Measurements from ENCODE around the gene GRID1.

GRID1 gene

DNA sequence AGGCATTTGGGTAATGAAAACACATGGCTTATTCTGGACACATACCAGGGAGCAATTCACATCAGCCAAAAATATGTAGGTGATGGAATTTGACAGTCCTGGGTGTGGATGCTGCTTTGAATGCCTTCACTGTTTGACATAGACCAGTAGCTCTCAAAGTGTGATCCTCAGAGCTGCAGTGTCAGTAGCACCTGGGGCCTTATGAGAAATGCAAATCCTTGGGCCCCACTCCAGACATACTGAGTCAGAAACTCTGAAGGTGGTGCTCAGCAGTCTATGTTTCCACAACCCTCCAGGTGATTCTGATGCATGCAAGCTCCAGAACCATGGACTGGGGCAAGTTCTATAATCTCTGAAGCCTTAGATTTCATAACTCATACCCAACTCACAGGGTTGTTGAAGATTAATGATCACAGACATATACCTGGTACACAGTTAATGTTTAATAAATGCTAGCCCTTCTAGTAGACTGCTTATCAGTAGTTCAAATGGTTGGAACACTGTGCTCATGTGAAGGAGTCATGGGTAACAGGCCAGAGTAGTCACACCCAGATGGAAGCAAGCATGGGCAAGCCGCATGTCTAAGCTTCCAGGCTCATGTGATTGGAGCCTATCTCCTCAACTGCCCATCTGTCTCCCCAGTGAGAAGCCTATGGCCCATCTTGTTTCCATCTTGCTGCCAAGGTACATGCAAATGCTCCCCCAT lies 715.7 kb downstream of the GRID1 start:
- Mint-ChIP-seq H3K4me3 (no peak overlapping the region), H3K4me1 (ENCODE audit: low read depth) (no peaks in the 10 kb centered on the region), H3K9me3 (no peaks in the 10 kb centered on the region), H3K27ac (no peak overlapping the region), H3K36me3 (ENCODE audit: low read depth) (no peaks in the 10 kb centered on the region), H3K27me3 (no peaks in the 10 kb centered on the region)
- intact Hi-C loops (cut with micrococcal nuclease): no loop called here

DNA sequence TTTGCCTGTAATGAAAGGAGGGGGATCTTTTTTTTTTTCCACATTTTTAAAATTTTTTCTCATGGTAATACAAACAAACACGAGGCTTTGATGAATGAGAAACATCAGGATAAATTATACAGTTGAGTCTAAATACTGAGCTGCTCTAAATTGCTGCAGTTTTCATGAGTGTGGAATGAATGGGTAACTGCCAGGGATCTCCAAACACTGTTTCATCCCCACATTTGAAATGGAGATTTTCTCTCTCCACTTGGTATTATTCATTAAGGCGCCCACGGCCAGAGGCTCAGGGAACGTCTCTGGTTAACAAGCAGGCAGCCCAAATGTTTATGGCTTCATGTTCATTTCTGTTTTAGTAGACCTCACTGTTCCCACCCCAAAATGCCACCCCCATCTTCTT lies 717.1 kb downstream of the GRID1 start:
- Mint-ChIP-seq H3K4me1 (ENCODE audit: low read depth) (no peaks in the 10 kb centered on the region), H3K4me3 (no peak overlapping the region), H3K36me3 (ENCODE audit: low read depth) (no peaks in the 10 kb centered on the region), H3K9me3 (no peaks in the 10 kb centered on the region), H3K27me3 (no peaks in the 10 kb centered on the region), H3K27ac (no peak overlapping the region)
- intact Hi-C loops (cut with micrococcal nuclease): no loop called here

DNA sequence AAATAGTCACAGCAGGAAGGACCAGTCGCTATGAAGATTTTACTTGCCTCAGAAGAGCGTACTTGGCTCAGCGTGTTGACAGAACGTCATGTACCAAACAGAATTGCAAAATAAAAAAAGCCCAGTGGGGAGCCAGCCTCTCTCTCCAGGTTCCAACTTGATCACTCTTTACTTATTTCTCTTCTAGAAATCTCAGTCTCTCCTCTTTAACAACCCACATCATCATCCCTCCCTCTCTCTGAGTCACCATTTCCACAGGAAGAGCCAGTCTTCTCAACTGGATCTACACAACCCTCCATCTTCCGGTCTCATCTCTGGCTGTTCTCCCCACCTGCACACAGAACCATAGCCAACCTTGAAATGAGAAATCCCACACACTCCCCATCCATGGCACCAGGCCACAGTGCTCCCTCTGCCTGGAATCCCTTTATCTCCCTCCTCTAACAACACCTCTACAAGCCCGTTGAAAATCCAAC lies 718.3 kb downstream of the GRID1 start:
- intact Hi-C loops (cut with micrococcal nuclease): no loop called here
- Mint-ChIP-seq H3K27ac (no peak overlapping the region), H3K4me1 (ENCODE audit: low read depth) (no peaks in the 10 kb centered on the region), H3K36me3 (ENCODE audit: low read depth) (no peaks in the 10 kb centered on the region), H3K27me3 (no peaks in the 10 kb centered on the region), H3K9me3 (no peaks in the 10 kb centered on the region), H3K4me3 (no peak overlapping the region)

- intact Hi-C loops (cut with micrococcal nuclease): no loop called here
- Mint-ChIP-seq H3K4me1 (ENCODE audit: low read depth) (no peaks in the 10 kb centered on the region), H3K27ac (no peak overlapping the region), H3K36me3 (ENCODE audit: low read depth) (no peaks in the 10 kb centered on the region), H3K9me3 (no peaks in the 10 kb centered on the region), H3K4me3 (no peak overlapping the region), H3K27me3 (no peaks in the 10 kb centered on the region)
Measured at GRCh38 chr10:85647741-85648140, 718.9 kb downstream of the GRID1 start.

- Mint-ChIP-seq H3K36me3 (ENCODE audit: low read depth) (no peaks in the 10 kb centered on the region), H3K9me3 (no peaks in the 10 kb centered on the region), H3K27ac (no peak overlapping the region), H3K4me1 (ENCODE audit: low read depth) (no peaks in the 10 kb centered on the region), H3K27me3 (no peaks in the 10 kb centered on the region), H3K4me3 (no peak overlapping the region)
- intact Hi-C loops (cut with micrococcal nuclease): no loop called here
Measured at GRCh38 chr10:85645926-85646711, 720.5 kb downstream of the GRID1 start.

DNA sequence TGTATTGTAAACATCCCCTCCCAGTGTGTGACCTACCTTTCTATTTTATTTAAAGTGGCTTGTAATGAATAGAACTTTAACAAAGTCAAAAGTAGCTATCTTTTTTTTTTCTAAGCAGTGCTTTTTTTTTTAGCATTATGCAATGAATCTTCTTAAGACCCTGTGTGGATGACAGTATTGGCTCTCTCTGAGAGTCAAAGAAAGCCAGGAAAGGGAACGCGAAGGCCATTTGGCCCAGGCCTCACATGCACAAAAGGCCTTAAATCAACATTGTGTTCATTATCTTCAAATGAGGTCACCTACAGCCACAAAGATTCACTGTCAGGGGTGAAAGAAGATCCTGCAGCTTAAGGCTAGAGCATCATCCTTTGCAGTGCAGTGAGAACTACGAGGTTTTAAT lies 721.5 kb downstream of the GRID1 start:
- Mint-ChIP-seq H3K4me3 (no peak overlapping the region), H3K27ac (no peak overlapping the region), H3K4me1 (ENCODE audit: low read depth) (no peaks in the 10 kb centered on the region), H3K27me3 (no peaks in the 10 kb centered on the region), H3K9me3 (no peaks in the 10 kb centered on the region), H3K36me3 (ENCODE audit: low read depth) (no peaks in the 10 kb centered on the region)
- intact Hi-C loops (cut with micrococcal nuclease): no loop called here

DNA sequence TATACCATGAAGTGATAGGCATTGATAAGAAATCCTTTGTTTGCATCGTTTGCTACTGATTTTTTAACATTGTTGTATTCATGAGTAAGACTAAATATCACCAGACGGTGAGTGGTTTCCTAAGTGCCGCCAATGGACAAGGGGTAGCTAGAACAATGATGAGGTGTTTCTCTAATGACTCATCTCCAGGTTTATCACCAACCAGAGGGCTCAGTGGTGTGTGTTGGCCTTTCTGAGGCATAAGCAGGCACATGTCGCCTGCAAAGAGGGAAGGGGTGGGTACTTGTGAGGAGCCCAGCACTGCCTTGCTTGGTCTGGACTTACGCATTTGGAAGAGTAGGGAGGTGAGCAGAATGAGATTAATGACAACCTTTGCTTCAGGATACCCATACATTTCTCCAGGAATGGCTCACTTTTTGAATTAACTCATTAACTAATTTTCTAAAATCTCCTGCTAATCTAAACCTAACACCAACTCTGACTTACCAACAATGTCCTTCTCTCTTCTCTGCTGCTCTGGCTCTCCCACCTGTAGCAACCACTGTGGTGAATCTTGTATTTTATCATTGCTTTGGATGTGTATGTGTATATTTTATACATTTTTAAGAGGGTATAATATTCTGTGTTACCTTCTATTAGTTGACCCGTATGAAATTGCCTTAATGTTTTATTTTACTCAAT lies 722.6 kb downstream of the GRID1 start:
- intact Hi-C loops (cut with micrococcal nuclease): no loop called here
- no peaks in the 10 kb centered on the region for H3K27me3 Mint-ChIP-seq
- no peaks in the 10 kb centered on the region for H3K36me3 Mint-ChIP-seq (ENCODE audit: low read depth)
- H3K27ac Mint-ChIP-seq: no peak overlapping the region
- no peaks in the 10 kb centered on the region for H3K4me1 Mint-ChIP-seq (ENCODE audit: low read depth)
- no peak overlapping the region for H3K4me3 Mint-ChIP-seq
- H3K9me3 Mint-ChIP-seq: no peaks in the 10 kb centered on the region

- Mint-ChIP-seq H3K9me3 (no peaks in the 10 kb centered on the region), H3K36me3 (ENCODE audit: low read depth) (no peaks in the 10 kb centered on the region), H3K4me3 (no peak overlapping the region), H3K27me3 (no peaks in the 10 kb centered on the region), H3K4me1 (ENCODE audit: low read depth) (no peaks in the 10 kb centered on the region), H3K27ac (no peak overlapping the region)
- intact Hi-C loops (cut with micrococcal nuclease): no loop called here
Measured at GRCh38 chr10:85643171-85643844, 723.3 kb downstream of the GRID1 start.

- intact Hi-C loops (cut with micrococcal nuclease): no loop called here
Measured at GRCh38 chr10:85642421-85643170, 724.0 kb downstream of the GRID1 start.

GRCh38 chr10:85642082-85642420 lies 724.5 kb downstream of the GRID1 start:
- intact Hi-C loops (cut with micrococcal nuclease): no loop called here
- Mint-ChIP-seq H3K27ac (no peak overlapping the region), H3K9me3 (no peaks in the 10 kb centered on the region)

More at GRCh38 chr10:85642421-85643170, 724.0 kb downstream of the GRID1 start:
- Mint-ChIP-seq H3K36me3 (ENCODE audit: low read depth) (no peaks in the 10 kb centered on the region), H3K4me1 (ENCODE audit: low read depth) (no peaks in the 10 kb centered on the region), H3K27me3 (no peaks in the 10 kb centered on the region), H3K27ac (no peak overlapping the region), H3K4me3 (no peak overlapping the region), H3K9me3 (no peaks in the 10 kb centered on the region)

DNA sequence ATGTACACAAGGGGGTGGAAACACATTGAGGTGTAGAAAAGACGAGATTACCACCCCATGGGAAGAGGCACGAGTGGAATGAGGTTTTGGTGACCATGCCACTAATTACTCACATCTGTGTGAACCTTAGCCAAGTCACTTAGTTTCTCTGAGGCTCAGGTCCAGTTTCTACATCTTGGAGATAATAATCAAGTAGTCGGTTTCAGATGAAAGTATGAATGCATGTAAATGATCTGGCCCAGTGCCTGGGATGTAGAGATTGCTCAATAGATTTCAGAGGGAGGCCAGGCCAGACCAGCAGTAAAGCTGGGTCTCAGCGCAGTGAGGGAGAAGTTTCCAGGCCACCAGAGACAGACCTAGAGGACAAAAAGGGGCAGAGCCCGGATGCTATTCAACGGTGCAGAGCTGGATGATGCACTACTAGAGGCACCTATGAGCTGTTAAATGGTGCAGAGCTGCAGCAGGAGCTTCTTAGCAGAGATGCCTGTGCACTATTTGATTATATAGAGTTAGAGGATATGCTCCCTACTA lies 725.1 kb downstream of the GRID1 start:
- Mint-ChIP-seq H3K27me3 (no peaks in the 10 kb centered on the region), H3K4me1 (ENCODE audit: low read depth) (no peaks in the 10 kb centered on the region), H3K36me3 (ENCODE audit: low read depth) (no peaks in the 10 kb centered on the region), H3K9me3 (no peaks in the 10 kb centered on the region), H3K4me3 (no peak overlapping the region), H3K27ac (no peak overlapping the region)
- intact Hi-C loops (cut with micrococcal nuclease): no loop called here

More at GRCh38 chr10:85642082-85642420, 724.5 kb downstream of the GRID1 start:
- H3K27me3 Mint-ChIP-seq: no peaks in the 10 kb centered on the region
- no peaks in the 10 kb centered on the region for H3K4me1 Mint-ChIP-seq (ENCODE audit: low read depth)
- H3K4me3 Mint-ChIP-seq: no peak overlapping the region
- H3K36me3 Mint-ChIP-seq (ENCODE audit: low read depth): no peaks in the 10 kb centered on the region

DNA sequence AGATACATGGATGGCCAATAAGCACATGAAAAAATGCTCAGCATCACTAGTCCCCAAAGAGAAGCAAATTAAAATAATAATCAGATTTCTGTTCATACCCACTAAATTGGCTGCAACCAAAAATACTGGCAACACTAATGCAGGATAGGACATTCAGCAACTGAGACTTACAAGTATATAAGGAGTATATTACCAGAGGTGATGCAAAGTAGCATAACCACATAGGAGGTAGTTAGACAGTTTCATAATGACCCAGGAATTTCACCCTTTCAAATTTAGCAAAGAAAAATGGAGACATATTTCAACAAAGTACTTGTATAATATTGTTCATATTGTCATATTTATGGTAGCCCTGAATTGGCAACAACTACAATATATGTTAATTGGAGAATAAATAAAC lies 727.8 kb downstream of the GRID1 start:
- intact Hi-C loops (cut with micrococcal nuclease): no loop called here
- Mint-ChIP-seq H3K4me1 (ENCODE audit: low read depth) (no peaks in the 10 kb centered on the region), H3K9me3 (no peaks in the 10 kb centered on the region), H3K27ac (no peak overlapping the region), H3K36me3 (ENCODE audit: low read depth) (no peaks in the 10 kb centered on the region), H3K4me3 (no peak overlapping the region), H3K27me3 (no peaks in the 10 kb centered on the region)

GRCh38 chr10:85635650-85636049 lies 730.9 kb downstream of the GRID1 start:
- H3K9me3 Mint-ChIP-seq: no peaks in the 10 kb centered on the region
- H3K36me3 Mint-ChIP-seq (ENCODE audit: low read depth): no peaks in the 10 kb centered on the region
- H3K4me3 Mint-ChIP-seq: no peak overlapping the region

More at GRCh38 chr10:85635650-85636049, 730.9 kb downstream of the GRID1 start:
- H3K27ac Mint-ChIP-seq: no peak overlapping the region
- H3K4me1 Mint-ChIP-seq (ENCODE audit: low read depth): no peaks in the 10 kb centered on the region
- intact Hi-C loops (cut with micrococcal nuclease): no loop called here
- H3K27me3 Mint-ChIP-seq: no peaks in the 10 kb centered on the region

Data from dendritic cell treated with granulocyte-macrophage colony-stimulating factor and Interleukin-4, amounts not matched to agents 40 ng/mL and 50 ng/mL, for 4 days (primary cell).